ENCODE data around the gene HCRTR1.

The HCRTR1 gene

DNA sequence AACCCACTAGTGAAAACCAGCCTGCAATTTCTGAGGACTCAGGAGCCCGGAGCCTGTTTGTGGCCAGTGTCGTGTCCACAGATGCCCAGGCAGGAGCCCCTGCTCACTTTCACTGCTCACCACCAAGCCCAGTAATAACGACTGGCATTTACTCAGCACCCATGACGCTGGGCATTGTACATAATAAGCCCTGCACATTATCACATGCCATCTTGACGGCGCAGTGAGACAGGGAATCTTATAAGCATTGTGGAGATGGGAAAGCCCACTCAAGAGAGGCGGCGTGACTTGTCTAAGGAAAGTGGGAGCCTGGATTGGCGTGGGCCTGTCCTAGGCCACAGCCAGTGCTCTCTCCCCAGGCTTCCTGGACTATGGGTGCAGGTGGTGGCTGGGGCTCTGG is 55.9 kb downstream of the HCRTR1 start:
- peak overlapping the region in 6 of 21 experiments; percentile 3 to 41 (median 16) for H3K27ac ChIP-seq

GRCh38 chr1:31674626-31675025 is 57.1 kb downstream of the HCRTR1 start:
- no peak overlapping the region for H3K27ac ChIP-seq
- H3K4me3 ChIP-seq = no peak overlapping the region

More for the DNA sequence above, 55.9 kb downstream of the HCRTR1 start:
- H3K4me3 ChIP-seq = no peak overlapping the region

- no peak overlapping the region for H3K4me3 ChIP-seq
- peak overlapping the region in 1 of 21 experiments; percentile 29 for H3K27ac ChIP-seq
These were observed 57.7 kb downstream of the HCRTR1 start for GRCh38 chr1:31675161-31675560.

DNA sequence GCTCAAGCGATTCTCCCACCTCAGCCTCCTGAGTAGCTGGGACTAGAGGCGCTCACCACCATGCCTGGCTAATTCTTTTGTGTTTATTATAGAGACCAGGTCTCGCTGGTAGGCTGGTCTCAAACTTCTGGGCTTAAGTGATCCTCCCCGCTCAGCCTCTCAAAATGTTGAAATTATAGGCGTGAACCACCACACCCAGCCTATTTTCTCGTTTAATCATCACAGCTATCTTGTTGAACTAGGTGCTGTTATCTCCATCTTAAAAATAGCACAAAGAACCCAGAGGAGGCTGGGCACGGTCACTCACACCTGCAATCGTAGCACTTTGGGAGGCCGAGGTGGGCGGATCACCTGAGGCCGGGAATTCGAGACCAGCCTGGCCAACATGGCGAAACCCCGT is 58.3 kb downstream of the HCRTR1 start:
- H3K27ac ChIP-seq = no peak overlapping the region
- H3K4me3 ChIP-seq = no peak overlapping the region

Measured in skin epidermis (tissue), 12 donors.